ENCODE data around the gene ACOX2. TPM values are rescaled to one million over a fixed set of nuclear protein-coding genes. Genes with fewer than 3 reads are reported as not detected.

The ACOX2 gene
- total and polyA plus RNA-seq, 2 of the 8 experiments (the other 6 are each of a cell fraction or from before 2014, with no cell fraction given): 3.2 to 9.2 TPM

GRCh38 chr3:58463942-58464271 is 73.1 kb downstream of the ACOX2 start (continued):
- TF ChIP-seq SP4 (IDR thresholded peaks at IDR 0.05; ENCODE audit: low read length) (no peak), NANOG (IDR thresholded peaks at IDR 0.05; ENCODE audit: insufficient read depth, low read depth, low read length, poor library complexity, severe bottlenecking) (no peak), RXRA (IDR thresholded peaks at IDR 0.05; ENCODE audit: insufficient read depth, low read depth, low read length) (no peak), MAX (IDR thresholded peaks at IDR 0.05) (no peak), KDM5A (IDR thresholded peaks at IDR 0.05; ENCODE audit: low read length) (no peak)

Data from H1 (cell line).